Left ventricle myocardium inferior (tissue), 1 donor: ENCODE results near the gene PGBD5. TPM values are rescaled to one million over a fixed set of nuclear protein-coding genes. Genes with fewer than 3 reads are reported as not detected.

Experiments
- DNase-seq: peaks from one replicate; pipeline ENCODE4 v3.0.0-alpha.2; 2020
- H3K27ac ChIP-seq: fragments of 200-600 bp; replicated peaks from 2 replicates; pipeline ENCODE4 v1.8.0; 2021
- H3K27me3 ChIP-seq: fragments of 200-600 bp; 2 replicates; pipeline ENCODE4 v1.8.0; 2021; ENCODE audit warnings: low read depth
- H3K36me3 ChIP-seq: fragments of 200-600 bp; 2 replicates; pipeline ENCODE4 v1.8.0; 2021
- H3K4me1 ChIP-seq: fragments of 200-600 bp; 2 replicates; pipeline ENCODE4 v1.8.0; 2021
- H3K4me3 ChIP-seq: fragments of 200-600 bp; 2 replicates; pipeline ENCODE4 v1.8.0; 2021; ENCODE audit warnings: mild to moderate bottlenecking, moderate library complexity
- H3K9me3 ChIP-seq: fragments of 200-600 bp; replicated peaks from 2 replicates; pipeline ENCODE4 v1.8.0; 2021
- CTCF ChIP-seq: fragments of 200-600 bp; IDR thresholded peaks from 2 replicates; pipeline ENCODE4 v1.8.0; 2021; ENCODE audit warnings: antibody characterized with exemption, mild to moderate bottlenecking, borderline replicate concordance
- intact Hi-C: fragments of 100-400 bp; cut with micrococcal nuclease; formaldehyde crosslinking; loops from one replicate; pipeline ENCODE4 v1.11.0; 2022
- total RNA-seq: library from RNA; stranded (reverse); fragmentation: NEBNext Ultra II Directional; extraction: Animal tissue kit (Norgen Biotek cat#: 25700); gene quantifications from one replicate; pipeline ENCODE4 v1.2.1, GENCODE V29; 2021
- donor health status: DM: no; HTN: yes; CAD: no; lungs with severe emphysema.

The PGBD5 gene
- total RNA-seq, 1 donor from 2014 or later = 10.6 TPM

- H3K27me3 ChIP-seq = no peaks in the 10 kb centered on the region
- intact Hi-C loops = no loop called here
- DNase-seq = no peak
- H3K36me3 ChIP-seq = peaks cover 48% of the 10 kb centered on the region
- H3K4me1 ChIP-seq = peaks cover 30% of the 10 kb centered on the region
- H3K27ac ChIP-seq = no peak overlapping the region
- H3K9me3 ChIP-seq = no peaks in the 10 kb centered on the region
- no peak overlapping the region for H3K4me3 ChIP-seq
- TF ChIP-seq CTCF = no peak
These were observed 159.7 kb downstream of the PGBD5 start for GRCh38 chr1:230266456-230266855.

GRCh38 chr1:230265200-230266115 is 160.7 kb downstream of the PGBD5 start:
- Histone ChIP-seq H3K27ac (no peak overlapping the region), H3K27me3 (no peaks in the 10 kb centered on the region), H3K9me3 (no peaks in the 10 kb centered on the region), H3K4me1 (peaks cover 20% of the 10 kb centered on the region), H3K4me3 (no peak overlapping the region), H3K36me3 (peaks cover 48% of the 10 kb centered on the region)
- no peak for TF ChIP-seq CTCF
- intact Hi-C loops = no loop called here
- DNase-seq = no peak

Other genes starting within 250 kb of the PGBD5 start
- gene COG2, start 216.1 kb upstream of the PGBD5 start, total RNA-seq = 25.6 TPM